ENCODE measurements around the gene LORICRIN. TPM values are rescaled to one million over a fixed set of nuclear protein-coding genes. Genes with fewer than 3 reads are reported as not detected.
A peak's percentile ranks its signal among the peaks of the same experiment; 100 is the strongest.

LORICRIN gene
- total and polyA plus RNA-seq, 9 of the 15 experiments (the other 6 are each of a cell fraction or from before 2014, with no cell fraction given), result not detected

GRCh38 chr1:153242160-153242559 lies 17.3 kb upstream of the LORICRIN start:
- H3K27me3 ChIP-seq (ENCODE audit: control insufficient read depth in 2 of 2, insufficient read depth in 2 of 2, low read length in 2 of 2), result peaks cover 0 to 11% of the 10 kb centered on the region in 2 experiments; a peak in 2 of 5 replicates
- H3K36me3 ChIP-seq (ENCODE audit: control insufficient read depth, insufficient read depth, low read length), result no peaks in the 10 kb centered on the region
- BruUV-seq (replicated peaks), result no TSS peak
- H4K20me1 ChIP-seq (replicated peaks; ENCODE audit: control insufficient read depth, insufficient read depth, low read length), result no peaks in the 10 kb centered on the region
- no peak overlapping the region for H3K4me2 ChIP-seq (ENCODE audit: insufficient read depth, low read length)
- H3K79me2 ChIP-seq (ENCODE audit: control insufficient read depth, insufficient read depth, low read length), result no peaks in the 10 kb centered on the region
- in situ Hi-C loops (cut with MboI), result no loop called here
- no peaks in the 10 kb centered on the region for H3K9me3 ChIP-seq (replicated peaks; ENCODE audit: control insufficient read depth, insufficient read depth, low read depth, low read length)
- intact Hi-C loops (cut with micrococcal nuclease), result no loop called here
- no peak overlapping the region for H2AFZ ChIP-seq (ENCODE audit: low read depth, low read length)
- H3K9ac ChIP-seq (ENCODE audit: insufficient read depth in 1 of 2, low read depth in 2 of 2, low read length in 2 of 2), result no peak overlapping the region
- no peaks in the 10 kb centered on the region; a peak in 1 of 5 replicates for H3K4me1 ChIP-seq (replicated peaks in 1 of 2; ENCODE audit: control insufficient read depth in 2 of 2, insufficient read depth in 2 of 2, low read length in 2 of 2)
- TF ChIP-seq MAFK (IDR thresholded peaks at IDR 0.05; ENCODE audit: low read length) (peak; percentile 20; the same call in 1 of the 2 replicates), RNF219 (CRISPR knock-in tag; IDR thresholded peaks at IDR 0.05) (no peak), MAFF (IDR thresholded peaks at IDR 0.05; ENCODE audit: low read length) (peak; percentile 30; the same call in 1 of the 2 replicates), ZNF184 (CRISPR knock-in tag; IDR thresholded peaks at IDR 0.05) (no peak), ZNF316 (IDR thresholded peaks at IDR 0.05) (peak; percentile 60), MAFG (tag; conservative IDR thresholded peaks at IDR 0.05) (peak; percentile 21; the same call in 1 of the 2 replicates), CREB3L1 (IDR thresholded peaks at IDR 0.05; ENCODE audit: borderline replicate concordance, low read depth) (no peak), C11orf30 (IDR thresholded peaks at IDR 0.05; ENCODE audit: low read depth) (peak; percentile 42; the same call in 1 of the 2 replicates)
- 0% methylated on average over 1 of the region's 1 CpG for WGBS (ENCODE audit: insufficient coverage, low coverage, missing lambda C conversion rate)
- ATAC-seq (no peak), DNase-seq (ENCODE audit: extremely low read depth in 1 of 4, low spot score in 3 of 4) (no peak), FAIRE-seq (no peak)
- H3K4me3 ChIP-seq, result no peak overlapping the region
- POLR2A ChIA-PET, result no interaction called here
- no peak overlapping the region for H3K27ac ChIP-seq (ENCODE audit: extremely low read depth, low read depth, low read length)
- H3K9me1 ChIP-seq (ENCODE audit: control insufficient read depth, insufficient read depth, low read length), result no peaks in the 10 kb centered on the region
- CTCF ChIA-PET (ENCODE audit: low intra/inter-chr PET ratio), result no interaction called here
